Stimulated activated CD4-positive, alpha-beta T cell treated with anti-CD3 and anti-CD28 coated beads, Interleukin-2, amount 100 ng/mL, for 4 hours (primary cell): ENCODE data around the gene CCDC149.
"Not testable (repeated sequence)": the region's sequence is repeated elsewhere in the genome, so short reads cannot be mapped to it uniquely, and the experiment has no call there.

ENCODE experiments used
- DNase-seq: peaks from one replicate; pipeline ENCODE4 v3.0.0-alpha.2; 2020; ENCODE audit warnings: low read depth

The CCDC149 gene

DNA sequence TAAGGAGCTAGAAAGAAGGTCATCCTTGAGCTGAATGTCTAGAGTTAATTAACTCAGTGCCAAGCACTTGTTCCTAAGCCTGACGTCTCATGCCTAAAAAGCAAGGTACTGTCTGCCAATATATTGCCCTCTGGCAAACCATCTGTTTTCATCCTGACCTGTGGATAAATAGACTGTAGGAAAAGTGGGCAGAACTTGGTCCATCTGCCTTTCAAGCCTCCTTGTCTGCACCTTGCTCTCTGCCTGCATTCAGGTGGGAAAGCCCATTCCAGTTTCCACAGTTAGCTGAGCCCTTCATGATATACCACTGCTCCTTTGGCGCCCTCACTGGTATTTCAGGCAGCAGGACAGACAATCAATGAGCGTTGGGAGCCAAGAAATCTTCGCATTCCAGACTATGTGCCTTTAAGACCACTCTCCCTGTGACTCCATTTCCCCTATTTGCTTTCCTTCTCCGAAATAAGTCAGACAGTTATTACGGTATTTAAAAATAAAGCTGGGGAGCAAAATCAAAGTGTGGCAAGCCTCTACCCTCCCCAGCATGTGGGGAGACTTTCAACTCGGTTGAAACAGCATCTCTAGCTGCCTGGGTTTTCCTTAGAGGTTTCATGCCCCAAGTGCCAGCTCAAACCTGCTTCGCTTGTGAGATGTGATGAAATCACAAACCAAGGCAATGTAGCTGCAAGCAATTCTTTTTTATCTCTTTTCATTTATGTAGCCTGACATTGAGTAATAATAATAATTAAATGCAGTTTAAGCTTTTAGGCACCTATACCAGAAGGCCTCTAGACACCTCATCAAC lies 2.5 kb upstream of the CCDC149 start:
- no peak for DNase-seq

- no peak for DNase-seq
Observed at GRCh38 chr4:24914460-24914859, 1.6 kb upstream of the CCDC149 start.

GRCh38 chr4:24913119-24913485 lies 260 bp upstream of the CCDC149 start:
- no peak for DNase-seq

DNA sequence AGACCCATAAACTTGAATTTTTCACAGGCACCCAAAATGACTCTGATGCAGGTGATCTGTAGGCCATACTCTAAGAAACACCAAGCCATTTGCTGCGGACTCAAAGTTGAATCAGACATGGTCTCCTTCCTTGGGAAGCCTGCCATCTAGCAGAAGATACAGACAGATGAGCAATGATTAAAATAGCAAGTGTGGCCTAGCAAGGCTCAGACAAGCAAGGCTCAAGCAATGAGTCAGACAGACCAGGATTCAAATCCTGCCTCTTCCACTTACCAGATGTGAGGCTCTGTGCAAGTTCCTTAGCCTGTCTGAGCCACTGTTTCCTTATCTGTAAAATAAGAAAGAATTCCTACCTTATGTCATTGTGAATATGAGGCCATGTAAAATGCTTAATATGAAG lies 2.3 kb downstream of the CCDC149 start:
- DNase-seq, result no peak

GRCh38 chr4:24909606-24910005 lies 3.2 kb downstream of the CCDC149 start:
- not testable (repeated sequence) for DNase-seq

GRCh38 chr4:24897639-24898038 lies 15.2 kb downstream of the CCDC149 start:
- no peak for DNase-seq

GRCh38 chr4:24896977-24897376 lies 15.9 kb downstream of the CCDC149 start:
- no peak for DNase-seq

DNA sequence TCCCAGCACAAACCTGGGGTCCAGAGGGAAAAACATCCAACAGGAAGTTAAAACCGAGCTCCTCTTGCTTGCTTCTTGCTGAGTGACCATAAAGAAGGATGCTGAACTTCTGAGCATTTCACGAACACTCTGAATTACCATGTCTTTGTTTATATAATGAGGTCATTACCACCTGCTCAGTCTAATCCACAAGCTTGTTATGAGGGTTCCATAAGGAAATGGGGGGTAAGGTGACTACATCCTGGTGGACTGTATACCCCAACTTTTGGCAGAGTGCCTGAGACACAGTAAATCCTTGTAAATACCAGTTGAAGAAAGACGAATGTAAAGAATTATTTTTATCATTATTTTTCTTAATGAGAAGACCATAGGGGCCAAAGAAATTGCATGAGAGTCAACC lies 16.8 kb downstream of the CCDC149 start:
- DNase-seq, result no peak

DNA sequence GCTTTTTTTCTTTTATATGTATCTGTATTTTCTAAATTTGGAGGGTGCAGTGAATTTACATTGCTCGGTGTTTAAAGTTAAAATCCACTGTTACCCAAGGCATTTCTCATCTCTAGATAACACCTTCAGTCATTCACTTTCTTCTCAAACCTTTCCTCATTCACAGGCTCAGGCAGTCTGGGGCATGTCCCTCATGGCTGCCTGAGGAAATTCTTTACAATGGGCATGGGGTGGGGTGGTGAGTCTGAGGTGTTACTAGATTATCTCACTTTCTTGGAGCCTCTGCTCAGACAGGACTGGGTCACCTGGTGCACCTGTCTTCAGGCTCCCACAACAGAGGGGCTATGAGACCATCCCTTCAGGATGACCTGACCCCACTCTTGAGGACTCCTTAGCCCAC lies 17.4 kb downstream of the CCDC149 start:
- no peak for DNase-seq

DNA sequence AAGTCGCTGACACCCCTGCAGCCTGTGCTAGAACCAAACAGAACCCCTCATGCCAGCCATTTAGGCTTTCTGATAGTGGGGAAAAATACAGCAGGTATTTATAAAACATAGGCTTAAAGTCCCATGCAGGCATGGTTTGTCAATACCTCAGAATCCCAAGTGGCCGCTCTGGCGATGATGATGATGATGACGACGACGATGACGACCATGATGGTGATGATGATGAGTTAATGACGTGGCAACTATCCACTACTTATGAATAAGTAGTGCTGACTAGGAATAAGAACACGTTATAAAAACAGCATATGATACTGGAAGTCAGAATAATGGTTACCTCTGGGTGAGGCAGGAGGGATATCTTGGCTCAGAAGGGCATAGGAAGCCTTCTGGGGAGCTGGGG lies 18.0 kb downstream of the CCDC149 start:
- no peak for DNase-seq

- no peak for DNase-seq
Observed at GRCh38 chr4:24894243-24894642, 18.6 kb downstream of the CCDC149 start.

DNA sequence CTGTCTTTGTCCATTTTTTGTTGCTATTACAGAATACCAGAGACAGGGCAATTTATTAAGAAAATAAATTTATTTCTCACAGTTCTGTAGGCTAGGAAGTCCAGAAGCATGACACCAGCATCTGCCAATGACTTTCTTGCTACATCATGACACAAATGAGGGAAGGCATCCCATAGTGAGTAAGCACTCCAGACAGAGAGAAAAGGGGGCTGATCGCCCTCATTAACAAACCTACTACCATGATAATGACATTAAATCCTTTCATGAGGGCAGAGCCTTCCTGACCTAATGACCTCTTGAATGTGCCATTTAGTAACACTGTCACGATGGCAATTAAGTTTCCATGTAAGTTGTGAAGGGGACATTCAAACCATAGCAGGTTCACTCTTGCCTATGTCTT lies 20.1 kb downstream of the CCDC149 start:
- DNase-seq, result no peak

- DNase-seq, result no peak
Observed at GRCh38 chr4:24892278-24892677, 20.6 kb downstream of the CCDC149 start.

- no peak for DNase-seq
Observed at GRCh38 chr4:24890561-24891126, 22.2 kb downstream of the CCDC149 start.

- DNase-seq, result no peak
Observed at GRCh38 chr4:24889991-24890390, 22.9 kb downstream of the CCDC149 start.

GRCh38 chr4:24888475-24889344 lies 24.1 kb downstream of the CCDC149 start:
- DNase-seq, result no peak

DNA sequence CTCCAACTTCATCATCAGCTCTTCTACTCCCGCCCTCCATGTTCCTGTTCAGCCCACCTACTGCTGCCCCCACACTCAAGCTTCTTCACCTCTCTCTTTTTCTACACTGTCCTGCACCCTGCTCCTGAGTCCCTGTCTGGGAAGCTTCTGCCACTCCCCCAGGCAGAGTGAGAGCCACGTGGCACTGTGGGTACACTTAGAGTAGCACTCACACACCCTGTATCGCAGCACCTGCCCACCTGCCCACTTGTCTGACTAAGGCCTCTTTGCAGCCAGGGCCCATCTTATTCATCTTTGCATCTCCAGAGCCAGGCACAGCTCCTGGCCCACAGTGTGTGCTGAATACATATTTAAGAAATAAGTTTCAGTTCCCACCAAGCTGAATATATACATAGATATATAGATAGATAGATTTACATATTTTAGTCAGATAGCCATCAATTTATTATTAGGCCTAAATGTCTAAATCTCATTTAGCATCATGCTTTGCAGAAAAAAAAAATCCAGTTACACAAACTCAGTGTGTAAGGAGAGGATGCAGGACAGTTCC lies 24.9 kb downstream of the CCDC149 start:
- no peak for DNase-seq

DNA sequence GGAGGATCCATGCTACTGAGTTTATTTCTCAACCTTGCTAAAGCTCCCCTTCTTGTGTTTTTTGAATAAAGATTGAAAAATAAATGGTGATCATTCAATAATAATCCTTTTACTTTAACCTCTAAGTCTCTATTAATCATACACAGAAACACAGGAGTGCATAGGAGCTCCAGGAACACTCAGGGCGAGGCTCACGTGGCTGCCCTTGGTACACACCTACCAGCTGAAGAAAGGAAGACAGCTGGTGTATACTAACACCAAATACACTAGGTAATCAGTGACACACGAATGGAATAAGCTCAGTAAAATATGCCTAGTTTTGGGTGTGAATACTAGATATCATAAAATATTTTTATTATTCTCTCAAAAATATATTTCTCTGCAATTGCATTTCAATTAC lies 26.2 kb downstream of the CCDC149 start:
- DNase-seq, result no peak

GRCh38 chr4:24885342-24885741 lies 27.5 kb downstream of the CCDC149 start:
- no peak for DNase-seq

DNA sequence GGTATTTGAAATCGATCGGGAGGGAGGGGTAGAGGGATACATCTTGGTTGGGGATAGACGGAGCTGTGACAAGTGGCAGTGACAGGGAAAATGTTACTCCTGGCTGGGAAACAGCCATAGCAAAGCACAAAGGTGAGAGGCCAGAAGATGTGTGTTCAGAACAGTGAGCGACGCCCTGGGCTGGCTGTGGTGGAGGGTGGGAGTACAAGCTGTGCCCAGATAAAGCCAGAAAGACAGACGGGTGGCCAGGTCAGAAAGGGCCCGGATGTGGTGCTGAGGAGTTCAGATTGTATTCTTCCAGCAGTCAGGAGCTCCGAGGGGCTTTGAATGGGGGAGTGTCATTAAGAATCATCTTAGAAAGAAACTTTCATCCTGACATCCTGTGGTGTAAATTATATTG lies 27.9 kb downstream of the CCDC149 start:
- no peak for DNase-seq

DNA sequence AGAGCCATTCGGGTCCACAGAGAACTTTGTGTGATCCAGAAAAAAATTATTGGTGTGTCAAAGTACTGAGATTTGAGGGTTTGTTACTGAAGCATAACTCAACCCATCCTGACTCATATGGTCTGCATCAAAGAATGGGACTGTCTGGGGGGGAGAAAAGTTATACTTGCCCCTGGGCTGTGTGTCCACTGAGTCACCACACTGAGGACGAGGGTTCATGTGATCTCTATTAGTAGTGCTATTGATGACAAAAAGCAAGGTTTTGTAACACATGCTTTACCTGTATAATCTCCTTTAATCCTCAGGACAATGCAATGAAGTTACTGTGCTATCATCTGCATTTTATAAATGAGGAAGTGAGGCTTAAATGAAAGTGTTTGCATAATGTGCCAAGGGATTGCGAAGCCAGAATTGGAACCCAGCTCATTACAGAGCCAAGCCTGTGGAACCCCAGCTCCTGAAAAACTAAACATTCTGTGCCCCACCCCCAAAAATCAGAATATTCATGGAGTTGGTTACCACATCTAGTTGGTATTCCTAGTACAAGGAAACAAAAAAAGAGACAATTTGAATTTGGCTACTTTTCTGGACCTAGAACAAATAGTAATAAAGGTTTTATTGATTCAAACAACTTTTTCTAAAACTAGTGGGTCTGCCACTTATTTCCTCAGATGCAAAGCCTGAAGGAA lies 31.2 kb downstream of the CCDC149 start:
- no peak for DNase-seq

DNA sequence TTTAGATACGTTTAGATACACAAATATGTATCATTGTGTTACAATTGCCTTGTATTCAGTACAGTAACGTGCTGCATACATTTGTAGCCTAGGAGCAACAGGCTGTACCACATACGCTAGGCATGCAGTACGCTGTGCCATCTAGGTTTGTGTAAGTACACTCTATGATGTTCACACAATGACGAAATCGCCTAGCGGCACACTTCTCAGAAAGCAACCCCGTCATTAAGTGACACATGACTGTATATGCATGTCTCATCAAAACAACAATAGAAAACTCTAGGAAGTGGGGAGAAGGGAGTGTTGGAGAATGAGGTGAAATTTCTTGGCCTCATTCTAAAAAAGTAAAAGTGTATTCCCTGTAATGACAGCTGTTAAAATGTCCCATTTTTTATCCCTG lies 32.7 kb downstream of the CCDC149 start:
- DNase-seq, result no peak
